ENCODE measurements around the gene DNMBP. TPM values are rescaled to one million over a fixed set of nuclear protein-coding genes. Genes with fewer than 3 reads are reported as not detected.
"Not testable (repeated sequence)": the region's sequence is repeated elsewhere in the genome, so short reads cannot be mapped to it uniquely, and the experiment has no call there.

DNMBP gene
- total RNA-seq, 1 donor from 2014 or later = 7.7 TPM

- Histone ChIP-seq H3K27ac (replicated peaks) (peak overlapping the region; percentile 49), H3K9me3 (replicated peaks) (no peaks in the 10 kb centered on the region), H3K36me3 (no peaks in the 10 kb centered on the region), H3K4me3 (no peak overlapping the region), H3K27me3 (ENCODE audit: low read depth) (no peaks in the 10 kb centered on the region), H3K4me1 (peaks cover 64% of the 10 kb centered on the region)
- no peak for DNase-seq
- TF ChIP-seq, protein P1, sequence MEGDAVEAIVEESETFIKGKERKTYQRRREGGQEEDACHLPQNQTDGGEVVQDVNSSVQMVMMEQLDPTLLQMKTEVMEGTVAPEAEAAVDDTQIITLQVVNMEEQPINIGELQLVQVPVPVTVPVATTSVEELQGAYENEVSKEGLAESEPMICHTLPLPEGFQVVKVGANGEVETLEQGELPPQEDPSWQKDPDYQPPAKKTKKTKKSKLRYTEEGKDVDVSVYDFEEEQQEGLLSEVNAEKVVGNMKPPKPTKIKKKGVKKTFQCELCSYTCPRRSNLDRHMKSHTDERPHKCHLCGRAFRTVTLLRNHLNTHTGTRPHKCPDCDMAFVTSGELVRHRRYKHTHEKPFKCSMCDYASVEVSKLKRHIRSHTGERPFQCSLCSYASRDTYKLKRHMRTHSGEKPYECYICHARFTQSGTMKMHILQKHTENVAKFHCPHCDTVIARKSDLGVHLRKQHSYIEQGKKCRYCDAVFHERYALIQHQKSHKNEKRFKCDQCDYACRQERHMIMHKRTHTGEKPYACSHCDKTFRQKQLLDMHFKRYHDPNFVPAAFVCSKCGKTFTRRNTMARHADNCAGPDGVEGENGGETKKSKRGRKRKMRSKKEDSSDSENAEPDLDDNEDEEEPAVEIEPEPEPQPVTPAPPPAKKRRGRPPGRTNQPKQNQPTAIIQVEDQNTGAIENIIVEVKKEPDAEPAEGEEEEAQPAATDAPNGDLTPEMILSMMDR (IDR thresholded peaks at IDR 0.05; ENCODE audit: borderline replicate concordance) = no peak
- intact Hi-C loops (cut with micrococcal nuclease) = no loop called here
Observed at GRCh38 chr10:99994801-99995200, 14.9 kb downstream of the DNMBP start.

GRCh38 chr10:99993701-99994689 lies 15.8 kb downstream of the DNMBP start:
- intact Hi-C loops (cut with micrococcal nuclease) = no loop called here
- Histone ChIP-seq H3K4me1 (peaks cover 56% of the 10 kb centered on the region), H3K36me3 (no peaks in the 10 kb centered on the region), H3K9me3 (replicated peaks) (no peaks in the 10 kb centered on the region), H3K4me3 (no peak overlapping the region), H3K27ac (replicated peaks) (peak overlapping the region; percentile 49), H3K27me3 (ENCODE audit: low read depth) (no peaks in the 10 kb centered on the region)
- TF ChIP-seq, protein P1 (IDR thresholded peaks at IDR 0.05; ENCODE audit: borderline replicate concordance) = no peak
- DNase-seq = peak; percentile 25

DNA sequence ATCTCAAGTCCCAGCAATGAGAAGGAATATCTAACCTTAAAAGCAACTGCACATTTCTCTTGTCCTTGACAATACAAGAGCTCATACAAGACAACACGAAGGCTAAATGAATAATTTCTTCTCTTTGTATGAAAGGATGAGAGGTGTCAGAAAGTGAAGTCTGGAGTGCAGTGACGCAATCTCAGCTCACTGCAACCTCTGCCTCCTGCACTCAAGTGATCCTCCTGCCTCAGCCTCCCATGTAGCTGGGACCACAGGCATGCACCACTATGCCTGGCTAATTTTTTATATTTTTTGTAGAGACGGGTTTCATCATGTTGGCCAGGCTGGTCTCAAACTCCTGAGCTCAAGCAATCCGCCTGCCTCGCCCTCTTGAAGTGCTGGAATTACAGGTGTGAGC lies 24.1 kb downstream of the DNMBP start:
- H3K4me3 ChIP-seq; H3K27me3 ChIP-seq (ENCODE audit: low read depth); H3K9me3 ChIP-seq (replicated peaks); intact Hi-C loops (cut with micrococcal nuclease); H3K36me3 ChIP-seq; DNase-seq; H3K27ac ChIP-seq (replicated peaks): not testable (repeated sequence)
- peaks cover 43% of the 10 kb centered on the region for H3K4me1 ChIP-seq

DNA sequence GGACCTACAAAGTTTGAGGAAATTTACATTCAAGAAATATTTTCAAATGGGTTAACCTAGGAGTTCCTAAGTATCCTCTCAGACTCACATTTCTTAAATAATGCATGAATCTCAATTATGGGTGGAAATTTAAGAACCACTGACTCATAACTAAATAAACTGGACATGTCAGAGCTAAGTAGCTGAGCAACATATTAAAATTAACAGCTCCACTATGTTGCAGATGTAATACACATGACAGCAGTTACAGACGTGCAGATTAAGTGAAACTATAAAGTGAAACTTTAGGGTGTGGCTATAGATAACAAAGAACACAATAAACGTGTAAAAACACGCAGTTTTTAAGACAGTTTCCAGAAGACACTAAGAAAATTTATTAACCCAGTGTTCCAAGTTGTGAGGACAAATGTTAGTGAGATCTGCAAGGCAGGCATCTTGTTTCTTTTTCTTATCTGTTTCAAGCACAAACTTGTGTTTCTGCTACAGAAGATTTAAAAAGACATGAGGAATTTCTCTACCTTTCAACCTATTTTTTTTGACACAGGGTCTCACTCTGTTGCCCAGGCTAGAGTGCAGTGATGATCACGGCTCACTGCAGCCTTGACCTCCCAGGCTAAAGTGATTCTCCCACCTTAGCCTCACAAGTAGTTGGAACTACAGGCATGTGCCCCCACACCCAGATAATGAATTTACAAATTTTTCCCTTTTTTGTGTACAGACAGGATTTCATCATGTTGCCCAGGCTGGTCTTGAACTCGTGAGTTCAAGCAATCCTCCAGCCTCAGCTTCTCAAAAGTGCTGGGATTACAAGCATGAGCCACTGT lies 25.3 kb downstream of the DNMBP start:
- TF ChIP-seq, protein P1 (IDR thresholded peaks at IDR 0.05; ENCODE audit: borderline replicate concordance) = no peak
- Histone ChIP-seq H3K27me3 (ENCODE audit: low read depth) (no peaks in the 10 kb centered on the region), H3K36me3 (no peaks in the 10 kb centered on the region), H3K4me1 (peaks cover 55% of the 10 kb centered on the region), H3K9me3 (replicated peaks) (no peaks in the 10 kb centered on the region), H3K27ac (replicated peaks) (peak overlapping the region; percentile 79), H3K4me3 (peak overlapping the region; percentile 42)
- intact Hi-C loops (cut with micrococcal nuclease) = no loop called here
- DNase-seq = no peak

- peak overlapping the region; percentile 79 for H3K27ac ChIP-seq (replicated peaks)
- H3K9me3 ChIP-seq (replicated peaks) = no peaks in the 10 kb centered on the region
- DNase-seq = peak; percentile 26
- intact Hi-C loops (cut with micrococcal nuclease) = no loop called here
- H3K36me3 ChIP-seq = no peaks in the 10 kb centered on the region
- H3K27me3 ChIP-seq (ENCODE audit: low read depth) = no peaks in the 10 kb centered on the region
- H3K4me3 ChIP-seq = peak overlapping the region; percentile 42
- peaks cover 61% of the 10 kb centered on the region for H3K4me1 ChIP-seq
- TF ChIP-seq, protein P1 (IDR thresholded peaks at IDR 0.05; ENCODE audit: borderline replicate concordance) = no peak
Observed at GRCh38 chr10:99983280-99983988, 26.3 kb downstream of the DNMBP start.
